Right atrium auricular region (tissue), 2 donors: ENCODE measurements around the gene REG3G. TPM values are rescaled to one million over a fixed set of nuclear protein-coding genes. Genes with fewer than 3 reads are reported as not detected.
"Not testable (repeated sequence)": the region's sequence is repeated elsewhere in the genome, so short reads cannot be mapped to it uniquely, and the experiment has no call there.

ENCODE experiments used
- DNase-seq: peaks from one replicate; pipeline ENCODE4 v3.0.0-alpha.2; 2019; ENCODE audit warnings: low spot score
- H3K27ac ChIP-seq, 2 donors: fragments of 200-600 bp; sonication (generic); 1 replicate in 1 of 2; 2 replicates in 1 of 2; pipeline ENCODE4 v1.5.1; 2016 to 2019
- H3K27me3 ChIP-seq, 2 donors: fragments of 200-600 bp; sonication (generic); one replicate each; pipeline versions ENCODE4 v1.5.1 to v1.6.0; 2017 to 2019
- H3K36me3 ChIP-seq: fragments of 200-600 bp; sonication (generic); one replicate; pipeline ENCODE4 v1.5.1; 2016
- H3K4me1 ChIP-seq, 2 donors: fragments of 200-600 bp; sonication (generic); one replicate each; pipeline versions ENCODE4 v1.5.1 to v1.6.0; 2017 to 2019
- H3K4me3 ChIP-seq, 2 donors: fragments of 200-600 bp; sonication (generic); 1 replicate in 1 of 2; 2 replicates in 1 of 2; pipeline ENCODE4 v1.5.1; 2017 to 2019; ENCODE audit warnings: mild to moderate bottlenecking in 1 of 2, moderate library complexity in 1 of 2
- H3K9me3 ChIP-seq, 2 donors: fragments of 200-600 bp; sonication (generic); one replicate each; pipeline ENCODE4 v1.5.1; 2019
- CTCF ChIP-seq, 2 donors: fragments of 200-600 bp; sonication (generic); IDR thresholded peaks; one replicate each; pipeline ENCODE4 v1.5.1; 2019; ENCODE audit warnings: antibody characterized with exemption in 2 of 2
- total RNA-seq, 2 donors: library from RNA; depleted of rRNA; stranded (reverse); fragments of >200 nt; gene quantifications; one replicate each; pipeline ENCODE4 v1.1.0, GENCODE V29; 2016

Gene REG3G
- total RNA-seq, 2 donors from 2014 or later: not detected

DNA sequence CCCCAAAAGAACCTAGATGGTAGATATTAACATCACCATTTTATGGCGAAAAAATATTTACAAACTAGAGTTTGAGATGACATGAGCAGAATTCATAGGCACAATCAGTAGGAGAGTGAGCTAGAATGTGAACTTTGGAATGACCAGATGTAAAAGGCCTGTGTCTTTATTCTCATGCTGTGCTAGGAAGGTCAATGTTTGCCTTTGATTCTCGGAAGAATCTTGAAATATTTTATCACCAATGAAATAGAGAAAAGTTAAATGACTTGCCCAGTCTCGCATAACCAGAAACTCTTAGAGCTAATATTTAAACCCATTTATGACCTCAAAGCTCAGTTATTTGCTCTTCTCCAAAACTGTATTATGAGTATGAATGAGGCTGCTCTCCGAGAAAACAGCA is 9.2 kb upstream of the REG3G start:
- no peaks in the 10 kb centered on the region for H3K4me1 ChIP-seq
- no peak overlapping the region for H3K4me3 ChIP-seq
- H3K36me3 ChIP-seq: no peaks in the 10 kb centered on the region
- H3K9me3 ChIP-seq: no peaks in the 10 kb centered on the region
- no peak for DNase-seq
- no peak for TF ChIP-seq CTCF (IDR thresholded peaks at IDR 0.05)
- H3K27ac ChIP-seq: no peak overlapping the region
- H3K27me3 ChIP-seq: no peaks in the 10 kb centered on the region

- DNase-seq: no peak
- H3K9me3 ChIP-seq: peaks cover 0 to 10% of the 10 kb centered on the region in 2 donors
- no peaks in the 10 kb centered on the region for H3K27me3 ChIP-seq
- no peak overlapping the region for H3K27ac ChIP-seq
- H3K4me1 ChIP-seq: no peaks in the 10 kb centered on the region
- H3K36me3 ChIP-seq: no peaks in the 10 kb centered on the region
- H3K4me3 ChIP-seq: no peak overlapping the region
- TF ChIP-seq CTCF (IDR thresholded peaks at IDR 0.05): no peak
Measured at GRCh38 chr2:79026061-79026460, 559 bp downstream of the REG3G start.

DNA sequence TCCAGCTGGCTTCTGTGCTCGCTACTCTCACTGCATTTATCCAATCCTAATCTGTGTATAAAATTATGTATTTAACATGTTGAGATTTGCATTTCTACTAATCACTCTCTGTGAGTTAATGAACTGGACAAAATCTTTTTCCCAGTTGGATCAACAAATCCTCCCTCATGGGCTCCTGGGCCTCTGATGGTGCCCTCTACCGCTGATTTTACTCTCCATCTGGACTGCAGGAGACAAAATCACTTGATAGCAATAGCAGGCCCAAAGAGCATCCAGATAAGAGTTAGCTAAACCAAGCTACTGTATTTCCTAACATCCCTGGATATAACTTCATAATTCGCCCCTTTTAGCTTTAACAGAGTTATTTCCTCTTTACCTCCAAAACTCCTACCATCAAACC is 14.4 kb downstream of the REG3G start:
- H3K9me3 ChIP-seq: no peaks in the 10 kb centered on the region
- H3K36me3 ChIP-seq: no peaks in the 10 kb centered on the region
- no peak for DNase-seq
- H3K4me1 ChIP-seq: no peaks in the 10 kb centered on the region
- H3K27me3 ChIP-seq: no peaks in the 10 kb centered on the region
- no peak for TF ChIP-seq CTCF (IDR thresholded peaks at IDR 0.05)
- H3K27ac ChIP-seq: no peak overlapping the region
- no peak overlapping the region for H3K4me3 ChIP-seq

DNA sequence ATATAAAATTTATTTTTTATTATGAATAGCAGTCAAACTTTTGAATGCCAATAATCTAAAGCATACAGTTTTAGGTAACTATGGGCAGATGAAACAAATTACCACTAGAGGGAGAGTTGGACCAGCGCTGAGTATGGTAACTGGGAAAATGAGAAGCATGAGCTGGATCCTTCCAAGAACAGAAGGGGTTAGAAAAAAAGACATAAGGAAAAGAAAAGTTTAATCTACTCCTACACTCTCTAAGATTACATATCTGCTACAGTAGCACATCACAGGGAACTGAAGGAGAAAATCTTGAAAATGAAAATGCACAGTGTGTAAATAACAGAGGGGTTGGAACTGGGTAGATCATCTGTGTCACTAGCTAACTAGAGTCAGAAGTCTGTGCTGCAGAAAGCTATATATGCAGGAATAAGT is 15.5 kb downstream of the REG3G start:
- no peaks in the 10 kb centered on the region for H3K9me3 ChIP-seq
- no peak overlapping the region for H3K4me3 ChIP-seq
- H3K4me1 ChIP-seq: no peaks in the 10 kb centered on the region
- H3K36me3 ChIP-seq: no peaks in the 10 kb centered on the region
- no peaks in the 10 kb centered on the region for H3K27me3 ChIP-seq
- H3K27ac ChIP-seq: no peak overlapping the region
- TF ChIP-seq CTCF (IDR thresholded peaks at IDR 0.05): peak in 1 of 2 donors; percentile 45
- no peak for DNase-seq

DNA sequence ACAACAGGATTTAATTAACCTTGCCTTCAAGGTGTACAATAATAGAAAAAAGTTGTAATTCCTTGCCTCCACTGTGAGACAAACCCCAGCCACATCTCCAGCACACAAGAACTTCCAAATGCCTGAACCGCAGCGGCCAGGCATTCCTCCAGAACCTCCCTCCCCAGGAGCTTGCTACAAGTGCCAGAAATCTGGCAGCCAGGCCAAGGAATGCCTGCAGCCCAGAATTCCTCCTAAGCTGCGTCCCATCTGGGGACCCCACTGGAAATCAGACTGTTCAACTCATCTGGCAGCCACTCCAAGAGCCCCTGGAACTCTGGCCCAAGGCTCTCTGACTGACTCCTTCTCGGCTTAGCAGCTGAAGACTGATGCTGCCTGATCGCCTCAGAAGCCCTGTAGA is 28.0 kb downstream of the REG3G start:
- H3K27ac ChIP-seq, H3K9me3 ChIP-seq, H3K4me3 ChIP-seq, H3K4me1 ChIP-seq, H3K36me3 ChIP-seq, H3K27me3 ChIP-seq, DNase-seq: not testable (repeated sequence)

DNA sequence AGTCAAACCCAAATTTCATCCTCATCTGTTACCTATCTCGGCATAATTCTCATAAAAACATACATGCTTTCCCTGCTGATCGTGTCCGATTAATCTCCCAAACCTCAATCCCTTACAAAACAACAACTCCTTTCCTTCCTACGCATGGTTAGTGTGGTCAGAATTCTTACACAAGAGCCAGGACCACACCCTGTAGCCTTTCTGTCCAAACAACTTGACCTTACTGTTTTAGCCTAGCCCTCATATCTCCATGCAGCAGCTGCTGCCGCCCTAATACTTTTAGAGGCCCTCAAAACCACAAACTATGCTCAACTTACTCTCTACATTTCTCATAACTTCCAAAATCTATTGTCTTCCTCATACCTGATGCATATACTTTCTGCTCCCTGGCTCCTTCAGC is 29.3 kb downstream of the REG3G start:
- not testable (repeated sequence) for H3K36me3 ChIP-seq, H3K9me3 ChIP-seq, DNase-seq, H3K27ac ChIP-seq, H3K27me3 ChIP-seq, H3K4me1 ChIP-seq, H3K4me3 ChIP-seq

DNA sequence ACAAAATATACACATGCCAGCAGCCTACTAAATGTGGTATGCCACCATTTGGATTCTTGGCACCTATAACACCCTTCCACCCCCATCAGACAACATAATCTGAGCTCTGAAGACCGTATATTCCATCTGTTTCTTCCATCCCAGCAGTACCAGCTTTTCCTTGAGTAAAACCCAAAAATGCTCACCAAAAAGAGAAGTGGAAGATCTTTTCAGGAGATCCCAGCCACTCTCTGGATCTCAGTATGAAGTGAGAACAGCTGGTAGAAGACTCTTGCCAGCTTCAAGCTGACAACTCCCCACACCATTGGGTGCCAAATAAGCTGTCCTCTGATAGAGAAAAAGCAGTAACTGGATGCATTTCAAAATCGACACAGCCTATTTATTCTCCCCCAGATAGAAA is 39.7 kb downstream of the REG3G start:
- H3K4me3 ChIP-seq: no peak overlapping the region
- no peaks in the 10 kb centered on the region for H3K36me3 ChIP-seq
- H3K27me3 ChIP-seq: no peaks in the 10 kb centered on the region
- no peaks in the 10 kb centered on the region for H3K9me3 ChIP-seq
- no peak for TF ChIP-seq CTCF (IDR thresholded peaks at IDR 0.05)
- DNase-seq: no peak
- no peak overlapping the region for H3K27ac ChIP-seq
- no peaks in the 10 kb centered on the region for H3K4me1 ChIP-seq
